ENCODE measurements around the gene PTPRJ.
A peak's percentile ranks its signal among the peaks of the same experiment; 100 is the strongest.

PTPRJ gene

DNA sequence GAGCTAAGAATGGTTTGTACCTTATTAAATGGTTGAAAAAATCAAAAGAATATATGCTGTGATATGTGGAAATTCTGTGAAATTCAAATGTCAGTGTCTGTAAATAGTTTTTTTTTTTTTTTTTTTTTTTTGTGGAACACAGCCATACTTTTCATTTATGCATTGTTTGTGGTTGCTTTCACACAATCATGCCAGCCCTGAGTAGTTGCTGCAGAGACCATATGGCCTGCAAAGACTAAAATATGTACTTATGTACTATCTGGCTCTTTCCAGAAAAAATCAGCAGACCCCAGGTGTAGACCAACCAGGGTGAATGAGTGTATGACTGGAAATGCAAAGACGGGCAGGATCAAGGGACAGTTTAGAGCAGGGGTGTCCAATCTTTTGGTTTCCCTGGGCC, 98.3 kb downstream of the PTPRJ start:
- WGBS (ENCODE audit: insufficient coverage): no CpG with 5 or more reads among the region's 1 CpG
- no peaks in the 10 kb centered on the region for H3K36me3 ChIP-seq (ENCODE audit: control insufficient read depth in 4 of 4, insufficient read depth in 4 of 4, low read length in 3 of 4)
- H3K4me3 ChIP-seq (ENCODE audit: control insufficient read depth in 1 of 7, extremely low read depth in 1 of 7, insufficient read depth in 4 of 7, low read depth in 2 of 7, low read length in 6 of 7): no peak overlapping the region
- H3K27ac ChIP-seq (ENCODE audit: insufficient read depth in 1 of 2, low read depth in 1 of 2, low read length in 2 of 2, poor library complexity in 1 of 2, severe bottlenecking in 2 of 2): no peak overlapping the region
- DNase-seq: no peak
- no peaks in the 10 kb centered on the region for H3K27me3 ChIP-seq (replicated peaks in 2 of 5; ENCODE audit: control insufficient read depth in 4 of 5, insufficient read depth in 5 of 5, low read length in 4 of 5)
- H3K4me1 ChIP-seq (ENCODE audit: control extremely low read depth in 1 of 4, control insufficient read depth in 4 of 4, insufficient read depth in 4 of 4, low read length in 3 of 4): peaks cover 0 to 21% (median 9%) of the 10 kb centered on the region in 4 experiments
- H3K9me3 ChIP-seq (ENCODE audit: control extremely low read depth in 1 of 5, control insufficient read depth in 4 of 5, insufficient read depth in 2 of 5, low read depth in 1 of 5, low read length in 4 of 5): no peaks in the 10 kb centered on the region
- ChIA-PET POLR2A (no interaction called here), CTCF (interaction anchor here (1.4 kb wide), 1 partner anchor 14 kb away, joined by 4 read pairs; no protein-coding TSS in a partner anchor)

DNA sequence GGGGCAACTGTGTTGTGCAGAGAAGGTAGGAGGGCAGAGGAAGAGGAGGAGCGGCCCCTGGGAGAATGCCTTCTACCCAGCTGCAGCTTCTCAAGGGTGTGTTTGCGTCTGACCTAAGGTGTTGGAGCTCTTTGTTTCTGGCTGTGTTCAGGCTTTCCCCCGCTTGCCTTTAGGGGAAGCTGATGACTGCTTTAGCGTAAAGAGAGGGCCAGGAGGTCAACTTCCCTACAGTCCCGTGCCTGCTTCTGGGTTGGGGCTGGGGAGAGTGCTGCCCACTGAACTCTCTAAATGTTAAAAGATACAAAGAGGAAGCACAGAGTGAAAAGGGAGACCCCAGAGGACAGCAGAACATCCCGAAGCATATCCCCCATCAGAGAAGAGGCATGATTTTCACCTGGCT, 99.2 kb downstream of the PTPRJ start:
- no peaks in the 10 kb centered on the region for H3K27me3 ChIP-seq (replicated peaks in 2 of 5; ENCODE audit: control insufficient read depth in 4 of 5, insufficient read depth in 5 of 5, low read length in 4 of 5)
- no peaks in the 10 kb centered on the region for H3K36me3 ChIP-seq (ENCODE audit: control insufficient read depth in 4 of 4, insufficient read depth in 4 of 4, low read length in 3 of 4)
- no peaks in the 10 kb centered on the region for H3K9me3 ChIP-seq (ENCODE audit: control extremely low read depth in 1 of 5, control insufficient read depth in 4 of 5, insufficient read depth in 2 of 5, low read depth in 1 of 5, low read length in 4 of 5)
- H3K4me3 ChIP-seq (ENCODE audit: control insufficient read depth in 1 of 7, extremely low read depth in 1 of 7, insufficient read depth in 4 of 7, low read depth in 2 of 7, low read length in 6 of 7): no peak overlapping the region
- ChIA-PET POLR2A (no interaction called here), CTCF (interaction anchor here (1.4 to 1.6 kb wide), 2 partner anchors 15 to 145 kb away, joined by 4 to 5 read pairs; no protein-coding TSS in a partner anchor)
- no peak overlapping the region for H3K27ac ChIP-seq (ENCODE audit: insufficient read depth in 1 of 2, low read depth in 1 of 2, low read length in 2 of 2, poor library complexity in 1 of 2, severe bottlenecking in 2 of 2)
- DNase-seq: no peak
- peaks cover 0 to 21% (median 9%) of the 10 kb centered on the region in 4 experiments for H3K4me1 ChIP-seq (ENCODE audit: control extremely low read depth in 1 of 4, control insufficient read depth in 4 of 4, insufficient read depth in 4 of 4, low read length in 3 of 4)
- 90% methylated on average over 6 of the region's 6 CpGs for WGBS (ENCODE audit: insufficient coverage)

DNA sequence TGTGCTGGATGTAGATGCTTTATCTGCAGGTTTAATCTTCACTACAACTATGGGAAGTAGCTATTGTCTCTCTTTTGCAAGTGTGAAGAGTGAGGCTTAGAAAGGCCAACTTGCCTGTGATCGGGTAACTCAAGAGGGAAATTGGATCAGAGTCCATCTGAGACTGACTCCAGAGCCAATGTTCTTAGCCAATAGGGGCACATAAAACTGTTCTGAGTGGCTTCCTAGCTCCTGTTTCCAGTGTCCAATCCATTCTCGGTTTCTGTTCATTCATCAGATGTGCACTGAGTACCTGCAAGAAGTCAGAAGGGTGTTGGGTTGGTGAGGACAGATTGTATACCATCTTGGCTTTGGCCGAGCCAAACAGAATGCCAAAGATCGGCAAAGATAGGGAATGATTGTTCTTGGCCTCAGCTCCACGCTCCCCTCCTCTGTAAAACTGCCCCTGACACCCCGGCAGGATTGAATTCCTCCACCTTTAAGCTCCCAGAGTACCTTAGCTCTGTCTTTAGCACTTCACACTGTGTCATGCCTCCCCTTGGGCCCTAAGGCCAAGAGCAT, 100.0 kb downstream of the PTPRJ start:
- WGBS (ENCODE audit: insufficient coverage): 95% methylated on average over 5 of the region's 6 CpGs
- Histone ChIP-seq H3K4me3 (ENCODE audit: control insufficient read depth in 1 of 7, extremely low read depth in 1 of 7, insufficient read depth in 4 of 7, low read depth in 2 of 7, low read length in 6 of 7) (no peak overlapping the region), H3K27me3 (replicated peaks in 2 of 5; ENCODE audit: control insufficient read depth in 4 of 5, insufficient read depth in 5 of 5, low read length in 4 of 5) (no peaks in the 10 kb centered on the region), H3K9me3 (ENCODE audit: control extremely low read depth in 1 of 5, control insufficient read depth in 4 of 5, insufficient read depth in 2 of 5, low read depth in 1 of 5, low read length in 4 of 5) (no peaks in the 10 kb centered on the region), H3K27ac (ENCODE audit: insufficient read depth in 1 of 2, low read depth in 1 of 2, low read length in 2 of 2, poor library complexity in 1 of 2, severe bottlenecking in 2 of 2) (no peak overlapping the region), H3K36me3 (ENCODE audit: control insufficient read depth in 4 of 4, insufficient read depth in 4 of 4, low read length in 3 of 4) (no peaks in the 10 kb centered on the region), H3K4me1 (ENCODE audit: control extremely low read depth in 1 of 4, control insufficient read depth in 4 of 4, insufficient read depth in 4 of 4, low read length in 3 of 4) (peaks cover 0 to 21% (median 9%) of the 10 kb centered on the region in 4 experiments)
- CTCF ChIA-PET: interaction anchor here (0.7 to 1.9 kb wide), 4 partner anchors 16 to 146 kb away, joined by 3 to 5 read pairs (median 4); no protein-coding TSS in a partner anchor
- POLR2A ChIA-PET: no interaction called here
- no peak for DNase-seq

DNA sequence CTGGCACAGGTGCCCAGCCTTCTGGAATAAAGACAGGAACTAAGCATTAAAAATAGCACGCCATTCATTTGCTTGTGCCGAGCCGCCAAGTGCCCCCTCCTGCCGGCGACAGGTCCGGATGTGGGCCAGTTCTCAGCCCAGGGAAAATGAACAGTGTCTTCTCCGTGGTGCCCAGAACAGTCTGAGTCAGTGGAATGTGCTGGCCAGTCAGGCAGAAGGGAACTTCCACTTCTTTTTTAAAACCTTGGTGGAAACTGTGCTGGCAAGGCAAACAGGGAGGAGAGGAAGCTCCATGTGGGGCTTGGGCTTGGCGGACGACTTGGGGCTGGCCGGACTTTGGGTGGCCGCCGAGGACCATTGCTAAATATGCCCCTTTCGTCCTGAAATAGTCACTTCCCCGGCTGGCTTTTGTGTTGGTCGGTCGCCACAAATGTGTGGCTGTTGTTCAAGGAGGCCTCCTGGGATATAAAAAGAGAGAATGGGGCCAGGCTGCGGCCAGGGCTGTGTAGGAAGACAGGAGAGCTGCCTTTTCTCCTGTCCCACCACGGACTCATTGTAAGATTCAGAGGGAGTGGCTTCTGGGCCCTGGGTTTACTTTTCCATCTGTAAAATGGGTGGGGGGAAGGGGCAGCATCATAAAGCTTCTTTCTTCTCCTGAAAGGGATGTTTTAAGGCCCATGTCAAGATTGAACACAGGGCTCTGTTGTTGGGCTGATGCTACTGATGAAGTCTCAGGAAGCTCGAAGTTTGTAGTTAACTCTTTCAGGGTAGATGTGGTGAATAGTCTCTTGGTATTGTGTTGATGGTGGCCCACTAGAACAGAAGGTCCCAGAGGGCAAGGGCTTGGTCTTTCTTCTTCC, 101.0 kb downstream of the PTPRJ start:
- Histone ChIP-seq H3K4me3 (ENCODE audit: control insufficient read depth in 1 of 7, extremely low read depth in 1 of 7, insufficient read depth in 4 of 7, low read depth in 2 of 7, low read length in 6 of 7) (peak overlapping the region in 1 of 7 experiments; percentile 13), H3K27ac (ENCODE audit: insufficient read depth in 1 of 2, low read depth in 1 of 2, low read length in 2 of 2, poor library complexity in 1 of 2, severe bottlenecking in 2 of 2) (no peak overlapping the region), H3K4me1 (ENCODE audit: control extremely low read depth in 1 of 4, control insufficient read depth in 4 of 4, insufficient read depth in 4 of 4, low read length in 3 of 4) (peaks cover 0 to 21% (median 9%) of the 10 kb centered on the region in 4 experiments), H3K27me3 (replicated peaks in 2 of 5; ENCODE audit: control insufficient read depth in 4 of 5, insufficient read depth in 5 of 5, low read length in 4 of 5) (no peaks in the 10 kb centered on the region), H3K36me3 (ENCODE audit: control insufficient read depth in 4 of 4, insufficient read depth in 4 of 4, low read length in 3 of 4) (no peaks in the 10 kb centered on the region), H3K9me3 (ENCODE audit: control extremely low read depth in 1 of 5, control insufficient read depth in 4 of 5, insufficient read depth in 2 of 5, low read depth in 1 of 5, low read length in 4 of 5) (no peaks in the 10 kb centered on the region)
- CTCF ChIA-PET: interaction anchor here (0.6 to 1.9 kb wide), 2 partner anchors 11 to 19 kb away, joined by 3 to 4 read pairs; no protein-coding TSS in a partner anchor
- WGBS (ENCODE audit: insufficient coverage): 49% methylated on average over 17 of the region's 19 CpGs
- POLR2A ChIA-PET: no interaction called here
- peak; percentile 25 to 77 (median 68) for DNase-seq

DNA sequence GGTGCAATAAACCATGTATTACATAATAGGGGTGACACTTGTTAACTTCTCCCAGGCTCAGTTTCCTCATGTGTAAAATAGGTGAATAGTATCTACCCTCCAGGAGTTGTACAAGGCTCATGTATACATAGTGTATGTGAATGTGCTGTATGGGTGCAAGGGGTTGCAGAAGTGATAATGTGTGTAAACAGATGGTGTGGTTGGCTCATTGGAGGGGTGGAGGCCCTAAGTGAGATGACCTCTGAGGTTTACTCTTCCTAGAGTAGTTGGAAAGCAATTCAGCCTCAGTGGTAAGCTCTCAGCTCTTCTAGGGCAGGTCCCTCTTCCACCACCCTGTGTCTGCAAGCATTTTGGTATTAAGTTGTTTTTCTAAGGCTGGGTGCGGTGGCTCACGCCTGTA, 102.4 kb downstream of the PTPRJ start:
- DNase-seq: no peak
- peaks cover 0 to 25% (median 9%) of the 10 kb centered on the region in 4 experiments for H3K4me1 ChIP-seq (ENCODE audit: control extremely low read depth in 1 of 4, control insufficient read depth in 4 of 4, insufficient read depth in 4 of 4, low read length in 3 of 4)
- no peak overlapping the region for H3K4me3 ChIP-seq (ENCODE audit: control insufficient read depth in 1 of 7, extremely low read depth in 1 of 7, insufficient read depth in 4 of 7, low read depth in 2 of 7, low read length in 6 of 7)
- H3K27me3 ChIP-seq (replicated peaks in 2 of 5; ENCODE audit: control insufficient read depth in 4 of 5, insufficient read depth in 5 of 5, low read length in 4 of 5): no peaks in the 10 kb centered on the region
- H3K36me3 ChIP-seq (ENCODE audit: control insufficient read depth in 4 of 4, insufficient read depth in 4 of 4, low read length in 3 of 4): no peaks in the 10 kb centered on the region
- no peak overlapping the region for H3K27ac ChIP-seq (ENCODE audit: insufficient read depth in 1 of 2, low read depth in 1 of 2, low read length in 2 of 2, poor library complexity in 1 of 2, severe bottlenecking in 2 of 2)
- CTCF ChIA-PET: no interaction called here
- POLR2A ChIA-PET: no interaction called here
- WGBS (ENCODE audit: insufficient coverage): 94% methylated on average over 2 of the region's 2 CpGs
- H3K9me3 ChIP-seq (ENCODE audit: control extremely low read depth in 1 of 5, control insufficient read depth in 4 of 5, insufficient read depth in 2 of 5, low read depth in 1 of 5, low read length in 4 of 5): no peaks in the 10 kb centered on the region

DNA sequence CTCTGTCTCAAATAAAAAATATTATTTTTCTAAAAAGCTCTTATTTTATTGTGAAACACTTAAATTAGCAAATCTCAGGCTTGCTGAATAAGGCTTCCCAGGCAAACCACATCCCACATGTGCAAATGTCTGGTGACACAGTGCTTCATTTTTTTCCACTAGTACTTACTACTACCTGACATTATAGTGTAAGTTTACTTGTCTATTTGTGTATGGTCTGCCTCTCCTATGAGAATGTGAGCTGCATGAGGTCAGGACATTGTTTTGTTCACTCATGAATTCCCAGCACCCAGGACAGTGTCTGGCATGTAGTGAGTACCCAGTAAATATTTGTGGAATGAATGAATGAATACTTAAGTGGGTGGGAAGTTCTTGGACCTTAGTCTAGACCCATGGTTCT, 103.1 kb downstream of the PTPRJ start:
- Histone ChIP-seq H3K4me1 (ENCODE audit: control extremely low read depth in 1 of 4, control insufficient read depth in 4 of 4, insufficient read depth in 4 of 4, low read length in 3 of 4) (peaks cover 0 to 31% (median 16%) of the 10 kb centered on the region in 4 experiments), H3K27ac (ENCODE audit: insufficient read depth in 1 of 2, low read depth in 1 of 2, low read length in 2 of 2, poor library complexity in 1 of 2, severe bottlenecking in 2 of 2) (no peak overlapping the region), H3K36me3 (ENCODE audit: control insufficient read depth in 4 of 4, insufficient read depth in 4 of 4, low read length in 3 of 4) (no peaks in the 10 kb centered on the region), H3K9me3 (ENCODE audit: control extremely low read depth in 1 of 5, control insufficient read depth in 4 of 5, insufficient read depth in 2 of 5, low read depth in 1 of 5, low read length in 4 of 5) (no peaks in the 10 kb centered on the region), H3K27me3 (replicated peaks in 2 of 5; ENCODE audit: control insufficient read depth in 4 of 5, insufficient read depth in 5 of 5, low read length in 4 of 5) (no peaks in the 10 kb centered on the region), H3K4me3 (ENCODE audit: control insufficient read depth in 1 of 7, extremely low read depth in 1 of 7, insufficient read depth in 4 of 7, low read depth in 2 of 7, low read length in 6 of 7) (no peak overlapping the region)
- POLR2A ChIA-PET: no interaction called here
- CTCF ChIA-PET: interaction anchor here (1.2 kb wide), 1 partner anchor 64 kb away, joined by 3 read pairs; no protein-coding TSS in a partner anchor
- no peak for DNase-seq

DNA sequence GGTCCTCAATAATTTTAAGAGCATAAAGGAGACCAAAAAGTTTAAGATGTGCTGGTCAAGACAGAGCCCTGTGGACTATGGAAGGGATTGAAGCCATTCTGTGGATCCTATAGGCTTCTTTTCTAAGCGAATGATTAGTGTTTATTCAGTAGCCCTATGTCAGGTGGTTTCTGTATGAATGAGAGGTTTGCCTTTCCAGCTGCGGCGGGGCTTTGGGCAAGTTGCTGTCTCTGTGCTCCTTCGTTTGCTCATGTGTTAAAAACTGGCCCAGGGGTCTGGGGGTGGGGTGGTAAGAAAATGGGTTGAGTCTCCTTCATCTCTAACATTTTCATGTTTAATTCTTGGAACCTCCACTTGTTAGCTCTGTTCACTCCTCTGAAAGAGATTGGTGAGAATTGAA, 105.3 kb downstream of the PTPRJ start:
- CTCF ChIA-PET: interaction anchor here (1.1 kb wide), 1 partner anchor 23 kb away, joined by 3 read pairs; no protein-coding TSS in a partner anchor
- WGBS (ENCODE audit: insufficient coverage): 100% methylated on average over 1 of the region's 4 CpGs

More for the DNA sequence above, 105.3 kb downstream of the PTPRJ start:
- Histone ChIP-seq H3K27ac (ENCODE audit: insufficient read depth in 1 of 2, low read depth in 1 of 2, low read length in 2 of 2, poor library complexity in 1 of 2, severe bottlenecking in 2 of 2) (no peak overlapping the region), H3K4me3 (ENCODE audit: control insufficient read depth in 1 of 7, extremely low read depth in 1 of 7, insufficient read depth in 4 of 7, low read depth in 2 of 7, low read length in 6 of 7) (no peak overlapping the region), H3K9me3 (ENCODE audit: control extremely low read depth in 1 of 5, control insufficient read depth in 4 of 5, insufficient read depth in 2 of 5, low read depth in 1 of 5, low read length in 4 of 5) (no peaks in the 10 kb centered on the region), H3K27me3 (replicated peaks in 2 of 5; ENCODE audit: control insufficient read depth in 4 of 5, insufficient read depth in 5 of 5, low read length in 4 of 5) (no peaks in the 10 kb centered on the region), H3K36me3 (ENCODE audit: control insufficient read depth in 4 of 4, insufficient read depth in 4 of 4, low read length in 3 of 4) (no peaks in the 10 kb centered on the region), H3K4me1 (ENCODE audit: control extremely low read depth in 1 of 4, control insufficient read depth in 4 of 4, insufficient read depth in 4 of 4, low read length in 3 of 4) (peaks cover 0 to 22% (median 16%) of the 10 kb centered on the region in 4 experiments)
- no peak for DNase-seq
- POLR2A ChIA-PET: no interaction called here

Measured in common myeloid progenitor, CD34-positive (primary cell).